LNCaP clone FGC (cell line): ENCODE results near the gene TBC1D2.

Source experiments
- DNase-seq: peaks from one replicate; pipeline ENCODE4 v3.0.0-alpha.2; 2011; ENCODE audit warnings: low read depth
- H3K4me3 ChIP-seq: 2 replicates; pipeline ENCODE4 v1.5.1; 2011; ENCODE audit warnings: mild to moderate bottlenecking, low read depth, low read length, control low read depth
- CTCF ChIP-seq: IDR thresholded peaks from 2 replicates; pipeline ENCODE4 v1.5.1; 2012; ENCODE audit warnings: mild to moderate bottlenecking; ENCODE audit not compliant: control insufficient read depth, insufficient read depth; ENCODE audit errors: extremely low read depth

The TBC1D2 gene

DNA sequence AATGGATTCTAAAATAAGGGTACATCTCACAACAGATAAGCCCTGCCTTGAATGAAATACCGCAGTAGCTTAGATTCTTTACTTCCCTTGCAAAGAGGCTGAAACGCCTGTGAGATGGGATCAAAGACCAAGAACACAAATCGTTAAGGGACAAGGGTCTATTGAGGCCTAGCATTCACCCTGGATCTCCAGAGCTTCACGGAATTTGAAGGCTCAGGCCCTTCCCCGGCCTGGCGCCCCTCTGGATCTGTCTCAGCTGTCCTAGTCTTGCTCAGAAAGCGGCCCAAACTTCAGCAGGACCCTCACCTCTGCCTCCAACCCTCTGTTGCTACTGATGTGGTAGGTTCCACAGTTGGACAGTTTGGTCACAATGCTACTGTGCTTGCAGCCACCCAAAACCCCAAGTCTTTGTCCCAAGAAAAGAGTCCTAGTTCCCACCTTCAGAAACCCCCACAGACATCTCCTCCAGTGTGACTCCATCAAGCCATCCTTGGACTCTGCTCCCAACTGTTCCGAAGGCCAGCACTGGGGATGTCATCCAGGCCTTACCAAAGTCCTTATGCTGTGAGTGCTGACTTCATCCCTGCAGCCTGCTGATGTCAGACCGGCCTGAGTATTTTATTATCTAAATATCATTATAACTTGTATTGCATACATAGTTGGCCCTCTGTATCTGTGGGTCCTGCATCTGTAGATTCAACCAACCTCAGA lies 72.4 kb downstream of the TBC1D2 start:
- no peak for DNase-seq
- no peak overlapping the region for H3K4me3 ChIP-seq
- no peak for TF ChIP-seq CTCF

DNA sequence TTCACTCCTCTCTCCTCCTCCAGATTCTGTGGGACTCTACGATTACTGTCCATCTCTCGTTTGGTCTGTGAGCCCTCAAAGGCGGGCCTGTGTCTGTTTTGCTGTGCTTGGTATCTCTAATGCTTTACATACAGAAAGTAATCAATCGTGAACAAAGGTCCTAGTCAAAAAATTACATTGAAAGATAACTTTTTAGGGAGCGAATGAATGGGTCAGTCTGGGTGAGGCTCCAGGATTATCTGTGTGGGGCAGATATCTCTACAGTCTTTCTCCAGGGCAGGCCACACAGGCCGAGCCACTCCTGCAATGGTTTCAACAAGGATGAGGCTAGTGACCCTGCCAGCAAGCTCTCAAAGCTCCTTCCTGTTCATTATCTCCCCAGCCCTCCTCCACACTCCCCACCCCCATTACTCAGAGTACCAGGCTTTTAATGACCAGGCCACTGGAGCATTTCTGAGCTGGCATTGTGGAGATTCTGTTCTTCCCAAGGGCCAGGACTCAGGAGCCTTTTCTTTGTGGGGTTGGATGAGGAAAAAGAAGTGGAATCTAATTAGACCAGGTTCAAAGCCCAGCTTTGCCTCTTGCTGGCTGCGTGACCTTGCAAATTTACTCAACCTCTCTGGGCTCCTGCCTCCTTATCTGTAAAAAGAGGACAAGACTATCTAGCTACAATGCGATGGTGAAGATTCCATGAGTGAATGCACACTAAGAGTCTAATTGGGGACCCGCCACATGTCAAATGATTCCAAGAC lies 73.2 kb downstream of the TBC1D2 start:
- DNase-seq, result no peak
- H3K4me3 ChIP-seq, result no peak overlapping the region
- no peak for TF ChIP-seq CTCF

DNA sequence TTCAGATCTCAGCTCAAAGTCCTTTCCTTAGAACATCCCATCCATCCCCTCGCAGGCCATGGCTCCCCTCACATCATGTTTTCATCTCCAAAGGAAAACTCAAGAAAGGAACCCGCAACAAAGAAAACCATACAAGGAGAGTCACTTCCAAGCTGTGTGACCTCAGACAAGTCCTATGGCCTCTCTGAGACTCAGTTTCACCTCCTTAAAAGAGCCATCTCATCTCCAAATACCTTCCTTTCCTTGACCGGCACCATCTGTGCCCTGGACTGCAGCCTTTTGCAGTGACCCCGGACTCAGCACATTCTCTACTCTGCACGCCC lies 73.7 kb downstream of the TBC1D2 start:
- no peak for DNase-seq

DNA sequence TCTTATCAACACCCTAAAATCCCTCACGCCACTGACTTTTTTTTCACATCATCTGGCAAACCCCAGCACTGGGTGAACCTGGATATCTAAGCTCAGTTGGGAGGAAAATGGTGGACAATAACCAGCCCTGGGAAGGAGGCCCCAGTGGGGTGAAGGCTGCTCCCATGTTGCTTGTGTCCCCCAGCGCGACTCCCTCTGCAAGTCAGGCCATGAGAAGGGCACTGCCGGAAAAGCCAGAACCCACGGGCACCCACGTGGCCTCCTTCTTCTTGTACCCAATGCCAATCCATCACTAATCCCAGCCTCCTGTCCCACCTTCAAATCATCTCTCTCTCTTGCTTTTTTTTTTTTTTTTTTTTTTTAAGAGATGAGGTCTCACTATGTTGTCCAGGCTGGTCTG lies 74.5 kb downstream of the TBC1D2 start:
- no peak for TF ChIP-seq CTCF
- H3K4me3 ChIP-seq, result no peak overlapping the region
- DNase-seq, result no peak

More for the DNA sequence above, 73.7 kb downstream of the TBC1D2 start:
- TF ChIP-seq CTCF, result no peak
- H3K4me3 ChIP-seq, result no peak overlapping the region

- no peak for DNase-seq
- no peak for TF ChIP-seq CTCF
- no peak overlapping the region for H3K4me3 ChIP-seq
Observed at GRCh38 chr9:98178874-98179850, 76.3 kb downstream of the TBC1D2 start.

DNA sequence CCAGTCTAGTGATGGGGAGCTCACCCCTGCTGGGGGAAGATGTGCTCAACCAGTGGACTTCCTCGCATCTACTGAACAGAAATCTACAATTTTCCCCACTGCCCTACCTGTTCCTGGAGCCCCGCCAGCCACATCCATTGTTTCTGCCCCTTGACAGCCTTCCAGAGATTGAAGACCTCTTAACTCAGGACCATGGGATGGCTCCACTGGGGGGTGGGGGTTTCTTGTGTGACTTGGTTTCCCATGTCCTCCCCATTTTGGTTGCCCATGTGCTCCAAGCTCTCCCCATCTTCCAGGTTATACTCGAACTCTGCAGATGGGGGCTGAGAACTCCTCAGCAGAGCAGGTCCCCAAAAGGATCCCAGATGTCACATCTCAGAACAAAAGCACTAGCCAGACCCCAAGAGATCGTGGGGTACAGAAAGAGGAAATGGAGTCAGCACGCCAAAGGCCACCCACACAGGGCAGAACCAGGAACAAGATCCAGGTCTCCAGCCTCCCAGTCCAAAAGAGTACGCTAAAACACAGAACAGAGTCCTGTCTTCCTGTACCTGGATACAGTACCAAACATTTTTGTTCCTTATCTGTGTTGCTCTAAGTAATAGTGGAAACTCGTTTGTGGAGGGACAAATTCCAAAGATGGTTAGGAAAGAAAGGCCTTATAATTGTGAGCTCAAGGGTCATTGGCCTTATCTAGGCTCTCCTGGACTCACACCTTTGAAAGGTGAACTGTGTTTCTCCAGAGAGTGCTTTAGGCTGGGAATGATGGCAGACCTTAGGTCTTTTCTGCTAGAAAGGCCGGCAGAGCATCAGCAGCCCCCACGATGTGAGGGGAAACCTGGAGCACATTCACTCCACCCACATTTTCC lies 78.8 kb downstream of the TBC1D2 start:
- H3K4me3 ChIP-seq, result no peak overlapping the region
- DNase-seq, result no peak
- no peak for TF ChIP-seq CTCF
